Putamen (tissue), 1 donor: Measurements from ENCODE around the gene IMPDH1.

Experiments
- DNase-seq: peaks from one replicate; pipeline ENCODE4 v3.0.0-alpha.2; 2016; ENCODE audit warnings: low spot score

Gene IMPDH1

GRCh38 chr7:128359939-128360338 is 49.8 kb downstream of the IMPDH1 start:
- DNase-seq: no peak

GRCh38 chr7:128359336-128359735 is 50.4 kb downstream of the IMPDH1 start:
- DNase-seq: no peak

- no peak for DNase-seq
These were observed 51.5 kb downstream of the IMPDH1 start for GRCh38 chr7:128358233-128358632.

- no peak for DNase-seq
These were observed 52.6 kb downstream of the IMPDH1 start for GRCh38 chr7:128357217-128357613.

GRCh38 chr7:128356546-128357216 is 53.1 kb downstream of the IMPDH1 start:
- no peak for DNase-seq

GRCh38 chr7:128353610-128354009 is 56.2 kb downstream of the IMPDH1 start:
- no peak for DNase-seq

- no peak for DNase-seq
These were observed 56.6 kb downstream of the IMPDH1 start for GRCh38 chr7:128353189-128353588.

GRCh38 chr7:128352636-128353035 is 57.1 kb downstream of the IMPDH1 start:
- DNase-seq: no peak

GRCh38 chr7:128352153-128352537 is 57.6 kb downstream of the IMPDH1 start:
- no peak for DNase-seq

GRCh38 chr7:128351296-128352152 is 58.3 kb downstream of the IMPDH1 start:
- DNase-seq: no peak

- DNase-seq: no peak
These were observed 59.0 kb downstream of the IMPDH1 start for GRCh38 chr7:128350708-128351295.

GRCh38 chr7:128349466-128349825 is 60.3 kb downstream of the IMPDH1 start:
- no peak for DNase-seq

GRCh38 chr7:128347647-128348097 is 62.1 kb downstream of the IMPDH1 start:
- no peak for DNase-seq

- DNase-seq: no peak
These were observed 65.4 kb downstream of the IMPDH1 start for GRCh38 chr7:128344431-128344774.

- DNase-seq: peak; percentile 90
These were observed 66.0 kb downstream of the IMPDH1 start, which contains the start of gene RBM28 for GRCh38 chr7:128343554-128344430. Gene RBM28 (minus strand): TSS chr7:128343908. CDS start chr7:128343793, 115 bp downstream.
